Cerebellar nuclear complex (tissue), 1 donor: ENCODE results near the gene VPS54.
A peak's percentile ranks its signal among the peaks of the same experiment; 100 is the strongest.

Experiments used
- DNase-seq, 2 experiments: peaks; one replicate each; lab custom pipeline; 2025; lab: John Stamatoyannopoulos, UW

VPS54 gene, protein sequence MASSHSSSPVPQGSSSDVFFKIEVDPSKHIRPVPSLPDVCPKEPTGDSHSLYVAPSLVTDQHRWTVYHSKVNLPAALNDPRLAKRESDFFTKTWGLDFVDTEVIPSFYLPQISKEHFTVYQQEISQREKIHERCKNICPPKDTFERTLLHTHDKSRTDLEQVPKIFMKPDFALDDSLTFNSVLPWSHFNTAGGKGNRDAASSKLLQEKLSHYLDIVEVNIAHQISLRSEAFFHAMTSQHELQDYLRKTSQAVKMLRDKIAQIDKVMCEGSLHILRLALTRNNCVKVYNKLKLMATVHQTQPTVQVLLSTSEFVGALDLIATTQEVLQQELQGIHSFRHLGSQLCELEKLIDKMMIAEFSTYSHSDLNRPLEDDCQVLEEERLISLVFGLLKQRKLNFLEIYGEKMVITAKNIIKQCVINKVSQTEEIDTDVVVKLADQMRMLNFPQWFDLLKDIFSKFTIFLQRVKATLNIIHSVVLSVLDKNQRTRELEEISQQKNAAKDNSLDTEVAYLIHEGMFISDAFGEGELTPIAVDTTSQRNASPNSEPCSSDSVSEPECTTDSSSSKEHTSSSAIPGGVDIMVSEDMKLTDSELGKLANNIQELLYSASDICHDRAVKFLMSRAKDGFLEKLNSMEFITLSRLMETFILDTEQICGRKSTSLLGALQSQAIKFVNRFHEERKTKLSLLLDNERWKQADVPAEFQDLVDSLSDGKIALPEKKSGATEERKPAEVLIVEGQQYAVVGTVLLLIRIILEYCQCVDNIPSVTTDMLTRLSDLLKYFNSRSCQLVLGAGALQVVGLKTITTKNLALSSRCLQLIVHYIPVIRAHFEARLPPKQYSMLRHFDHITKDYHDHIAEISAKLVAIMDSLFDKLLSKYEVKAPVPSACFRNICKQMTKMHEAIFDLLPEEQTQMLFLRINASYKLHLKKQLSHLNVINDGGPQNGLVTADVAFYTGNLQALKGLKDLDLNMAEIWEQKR

DNA sequence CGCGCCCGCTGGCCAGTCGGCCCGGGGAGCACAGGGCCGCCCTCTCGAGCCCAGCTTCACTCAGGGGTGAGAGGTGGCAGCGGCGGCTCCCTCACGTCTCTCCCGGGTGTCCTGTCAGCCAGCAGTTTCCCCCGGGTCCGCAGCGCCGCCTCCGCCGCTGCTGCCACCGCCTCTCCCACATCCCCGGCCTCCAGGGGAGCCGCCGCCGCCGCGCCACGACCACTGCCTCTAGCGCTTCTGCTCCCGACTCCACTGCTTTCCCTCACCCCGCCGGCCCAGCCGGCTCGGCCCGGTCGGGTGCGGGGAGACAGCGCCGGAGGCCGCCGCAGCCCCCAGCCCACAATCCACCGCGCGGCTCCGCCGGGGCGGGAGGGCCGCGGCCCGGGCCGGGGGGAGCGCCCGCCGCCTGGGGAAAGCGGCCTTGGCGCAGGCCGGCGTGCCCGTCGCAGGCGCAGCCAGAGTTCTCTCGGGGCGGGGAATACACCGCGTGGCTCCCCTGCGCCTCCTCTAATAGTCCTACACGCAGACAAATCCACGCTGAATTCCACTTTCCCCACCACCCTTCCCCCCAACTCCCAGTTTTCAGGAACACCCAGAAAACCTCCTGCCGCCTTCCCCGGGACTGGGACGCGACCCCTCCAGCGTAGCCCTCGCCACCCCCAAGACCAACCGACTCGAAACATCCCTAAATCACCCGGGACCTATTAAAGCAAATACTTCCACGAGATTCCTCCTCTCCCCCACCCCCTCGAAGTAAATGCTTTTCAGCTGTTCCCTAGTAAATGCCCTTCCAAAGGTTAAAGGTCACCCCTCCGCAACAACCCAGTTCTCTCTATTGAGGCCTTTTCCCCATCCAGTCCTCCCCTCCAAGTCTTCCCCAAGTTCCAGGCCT is at the start of gene VPS54:
Gene VPS54 (minus strand): TSS at position 346 of the 892 bp plus-strand sequence. CDS start 35,429 bp downstream, outside the sequence.
- no peak for DNase-seq

DNA sequence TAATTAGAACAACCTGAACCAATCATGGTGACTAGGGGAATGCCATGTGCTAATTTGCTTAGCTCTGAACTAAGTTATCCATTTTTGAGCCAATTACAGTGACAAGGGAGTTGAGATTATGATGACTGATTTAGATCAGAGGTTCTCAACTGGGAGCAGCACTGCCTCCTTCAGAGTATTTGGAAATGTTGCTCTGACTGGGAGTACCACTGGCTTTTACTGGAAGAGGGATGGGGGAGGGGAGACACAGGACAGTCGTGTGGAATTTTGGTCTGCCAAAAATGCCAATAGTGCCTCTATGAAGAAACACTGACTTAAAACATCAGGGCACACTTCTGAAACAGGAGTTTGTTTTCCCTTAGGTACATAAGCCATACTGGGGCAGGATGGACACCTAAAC is 48.1 kb upstream of the VPS54 start:
- DNase-seq: no peak

DNA sequence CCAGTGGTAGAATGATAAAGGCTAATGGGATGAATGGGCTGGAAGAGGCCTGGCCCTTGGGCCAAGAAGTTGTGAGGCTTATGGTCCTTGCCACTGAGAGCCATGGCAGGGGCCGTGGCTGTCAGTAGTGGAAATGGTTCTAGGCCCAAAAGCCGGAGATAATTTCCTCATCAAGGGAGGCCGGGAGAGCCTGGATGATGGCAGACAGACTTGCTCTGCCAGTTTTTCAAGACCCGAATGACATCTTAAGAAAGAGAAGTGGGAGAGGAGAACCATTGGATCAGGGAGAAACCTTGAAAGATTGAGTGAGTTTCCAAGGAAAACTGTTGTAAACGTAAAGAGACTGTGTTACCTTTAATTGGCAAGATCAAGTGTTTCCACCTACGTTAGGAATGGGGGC is 46.3 kb upstream of the VPS54 start:
- DNase-seq: no peak

DNA sequence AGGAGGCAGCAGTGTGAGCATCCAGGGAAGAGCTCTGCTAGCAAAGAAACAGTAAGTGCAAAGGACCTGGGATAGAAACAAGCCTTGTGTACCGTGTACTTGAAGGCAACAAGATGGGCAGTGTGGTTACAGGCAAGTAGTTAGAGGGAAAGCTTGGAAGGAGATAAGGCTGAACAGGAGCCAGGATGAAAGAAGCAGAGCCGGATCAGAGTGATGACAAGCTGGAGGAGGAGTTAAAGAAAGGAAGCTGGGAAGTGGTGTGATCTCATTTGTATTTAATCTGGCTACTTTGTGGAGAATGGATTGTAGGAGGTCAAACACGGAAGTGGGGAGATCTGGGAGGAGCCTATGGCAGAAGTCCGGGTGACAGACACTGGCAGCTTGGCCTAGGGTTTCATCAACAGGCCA is 44.7 kb upstream of the VPS54 start:
- no peak for DNase-seq

DNA sequence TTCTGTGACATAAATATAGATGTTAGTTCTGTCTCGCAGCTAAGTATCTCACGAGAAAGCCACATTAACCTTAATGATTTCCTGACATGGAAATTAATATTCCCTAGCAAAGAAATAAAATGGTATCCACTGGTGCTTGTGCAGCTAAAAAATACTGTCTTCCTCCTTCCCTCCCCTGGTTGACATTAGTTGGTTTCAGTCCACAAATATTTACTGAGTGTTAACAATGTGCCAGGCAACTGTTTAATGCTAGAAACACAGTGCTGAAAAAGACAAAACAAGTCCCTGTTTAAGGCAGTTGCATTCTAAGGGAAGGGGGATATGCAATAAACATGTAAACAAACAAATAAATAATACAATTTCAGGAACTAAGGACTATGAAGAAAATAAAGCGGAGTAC is 44.2 kb upstream of the VPS54 start:
- no peak for DNase-seq

DNA sequence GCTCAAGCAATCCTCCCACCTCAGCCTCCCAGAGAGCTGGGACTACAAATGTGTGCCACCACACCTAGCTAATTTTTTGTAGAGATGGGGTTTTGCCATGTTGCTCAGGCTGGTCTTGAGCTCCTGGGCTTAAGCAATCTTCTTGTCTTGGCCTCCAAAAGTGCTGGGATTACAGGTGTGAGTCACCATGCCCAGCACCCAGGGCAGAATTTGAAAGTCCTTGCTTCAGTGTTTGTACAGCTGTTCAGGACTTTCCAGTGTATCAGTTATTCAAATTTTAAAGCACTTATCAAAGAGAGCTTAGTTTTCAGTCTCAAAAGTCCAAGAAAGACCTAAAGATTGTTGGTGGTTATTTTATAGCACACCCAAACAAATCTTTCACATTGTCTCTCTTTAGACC is 43.6 kb upstream of the VPS54 start:
- no peak for DNase-seq

DNA sequence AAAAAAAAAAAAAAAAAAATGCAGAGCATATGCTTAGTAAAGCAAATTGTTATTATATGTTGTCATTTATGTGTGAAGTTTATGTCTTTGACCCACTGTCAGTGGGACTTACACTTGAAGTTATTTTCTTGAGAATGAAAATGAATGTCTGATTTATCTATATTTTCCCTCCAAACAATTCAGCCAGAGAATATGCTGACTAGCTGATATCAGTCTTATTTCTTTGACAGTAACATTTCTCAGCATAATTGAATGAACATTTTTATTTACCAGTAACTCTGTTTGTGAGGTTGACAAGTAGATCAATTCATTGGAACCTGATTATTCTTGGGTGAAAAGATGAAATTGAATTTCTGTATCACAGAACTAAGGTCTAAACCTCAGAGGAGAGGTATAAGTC is 40.0 kb upstream of the VPS54 start:
- DNase-seq: no peak

DNA sequence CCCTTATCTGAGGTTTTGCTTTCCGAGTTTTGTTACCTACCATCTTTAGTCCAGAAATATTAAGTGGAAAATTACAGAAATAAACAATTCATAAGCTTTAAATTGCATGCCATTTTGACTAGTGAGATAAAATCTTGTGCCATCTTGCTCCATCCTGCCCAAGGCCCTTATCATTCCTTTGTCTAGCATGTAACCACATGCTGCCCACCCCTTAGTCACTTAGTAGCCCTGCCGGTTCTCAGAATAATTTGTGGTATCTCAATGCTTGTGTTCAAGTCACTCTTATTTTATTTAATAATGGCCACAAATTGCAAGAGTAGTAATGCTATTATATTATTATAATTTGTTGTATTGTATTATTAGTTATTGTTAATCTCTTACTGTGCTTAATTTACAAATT is 36.8 kb upstream of the VPS54 start:
- DNase-seq: no peak

DNA sequence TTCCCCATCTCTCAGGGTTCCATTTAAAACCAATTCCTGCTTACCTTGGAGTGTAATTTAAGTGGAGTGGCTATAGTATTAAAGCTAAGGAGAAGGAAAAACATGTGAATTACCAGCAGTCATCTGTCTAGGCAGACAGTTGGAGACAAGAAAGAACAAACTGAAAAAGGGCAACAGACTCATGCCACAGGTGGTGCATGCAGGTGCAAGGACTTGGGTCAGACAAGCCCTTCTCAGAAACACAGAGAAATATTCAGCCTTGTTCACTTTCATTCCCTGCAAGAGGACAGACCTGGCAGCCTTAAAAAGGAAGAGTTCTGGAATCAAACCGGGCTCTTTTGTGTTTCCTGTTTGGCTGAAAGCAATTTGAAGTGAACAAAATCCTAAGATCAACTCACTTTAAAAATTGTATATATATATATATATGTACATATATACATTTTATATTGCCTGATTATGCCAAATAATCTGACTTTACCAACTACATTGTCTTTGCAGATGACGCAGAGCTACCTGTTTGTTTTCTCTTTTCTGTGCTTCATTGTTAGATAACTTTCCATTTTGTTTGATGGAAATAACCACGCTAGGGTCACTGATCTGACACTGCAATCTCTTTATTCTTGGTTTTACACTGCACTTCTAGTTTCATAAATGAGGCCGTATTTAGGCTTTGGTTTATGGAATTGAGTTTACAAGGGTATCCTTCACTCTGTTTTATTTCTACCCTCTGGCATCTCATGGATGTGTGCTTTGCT is 35.1 kb upstream of the VPS54 start:
- DNase-seq: no peak

DNA sequence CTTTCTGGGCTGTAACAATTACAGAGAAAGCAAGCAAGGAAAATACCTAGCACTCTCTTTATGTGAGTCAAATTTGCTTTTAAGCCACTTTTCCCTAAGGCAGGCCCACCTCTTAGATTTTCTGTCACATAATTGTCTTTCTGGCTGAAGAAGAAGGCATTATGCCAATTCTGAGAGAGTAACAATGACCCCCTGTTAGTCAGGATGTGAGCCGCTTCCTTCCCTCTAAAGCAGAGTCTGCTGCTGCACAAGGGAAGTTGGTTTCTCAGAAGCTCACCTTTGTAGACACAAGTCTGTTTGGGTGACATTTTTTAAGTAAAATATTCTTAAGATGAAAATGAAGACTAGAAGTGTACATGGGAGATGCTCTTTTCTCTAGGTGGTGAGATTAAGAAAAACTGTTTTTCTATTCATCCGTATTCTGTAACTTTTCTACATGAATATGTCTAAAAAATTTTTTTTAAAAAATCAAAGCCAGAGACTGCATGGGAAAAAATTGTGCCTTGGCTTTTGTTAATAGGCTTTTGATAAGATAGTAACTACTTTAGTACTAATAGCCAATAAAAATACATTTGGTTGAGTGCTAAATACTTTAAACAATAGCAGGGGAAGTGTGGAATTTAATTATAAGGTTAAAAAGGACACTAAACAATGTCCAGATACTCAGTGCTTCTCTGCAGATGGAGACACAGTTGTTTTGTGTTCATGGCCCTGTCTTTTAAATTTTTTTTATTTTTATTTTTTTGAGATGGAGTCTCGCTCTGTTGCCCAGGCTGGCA is 33.4 kb upstream of the VPS54 start:
- no peak for DNase-seq

DNA sequence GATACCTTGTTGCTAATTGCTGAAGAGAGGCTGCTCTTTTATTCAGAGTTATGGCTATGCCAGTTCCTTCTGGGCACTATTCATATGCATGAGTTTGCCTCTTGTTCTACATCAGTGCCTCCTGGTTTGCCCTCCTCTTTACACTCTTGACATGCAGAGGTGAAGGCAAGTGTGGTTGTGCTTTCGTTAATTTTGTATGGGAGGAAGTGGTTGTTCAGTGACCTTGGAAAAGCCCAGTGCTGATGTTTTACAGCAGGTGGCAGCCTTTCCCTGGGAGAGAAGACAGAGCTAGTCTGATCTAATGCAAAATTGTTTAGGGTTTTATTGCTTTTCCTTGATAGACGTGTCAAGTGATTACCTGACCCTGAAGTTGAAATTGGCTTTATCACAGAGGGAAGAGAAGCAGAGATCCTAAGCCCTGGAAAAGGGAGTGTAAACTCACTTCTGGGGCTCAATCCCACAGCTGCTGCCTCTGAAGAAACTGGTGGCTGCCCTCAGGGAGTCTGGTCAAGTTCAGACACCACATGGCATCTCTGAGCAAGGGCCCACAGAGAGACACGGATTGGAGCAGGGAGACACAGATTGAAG is 30.5 kb upstream of the VPS54 start:
- DNase-seq: peak; percentile 18 to 50

DNA sequence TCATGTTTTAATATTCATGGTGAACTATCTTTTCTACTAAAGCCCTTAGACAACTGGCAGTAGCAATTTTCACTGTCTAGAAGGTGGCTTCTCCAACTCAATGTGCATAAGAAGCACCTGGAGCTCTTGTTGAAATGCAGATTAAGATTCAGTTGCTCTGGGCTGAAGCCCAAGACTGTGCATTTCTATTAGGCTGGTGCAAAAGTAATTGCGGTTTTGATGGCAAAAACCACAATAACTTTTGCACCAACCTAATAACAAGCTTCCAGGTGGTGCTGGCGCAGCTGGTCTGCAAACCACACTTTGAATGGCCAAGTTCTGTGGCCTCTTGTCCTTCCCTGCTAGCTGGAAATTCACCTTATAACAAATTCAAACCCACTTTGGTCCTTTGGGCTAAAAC is 26.7 kb upstream of the VPS54 start:
- no peak for DNase-seq

DNA sequence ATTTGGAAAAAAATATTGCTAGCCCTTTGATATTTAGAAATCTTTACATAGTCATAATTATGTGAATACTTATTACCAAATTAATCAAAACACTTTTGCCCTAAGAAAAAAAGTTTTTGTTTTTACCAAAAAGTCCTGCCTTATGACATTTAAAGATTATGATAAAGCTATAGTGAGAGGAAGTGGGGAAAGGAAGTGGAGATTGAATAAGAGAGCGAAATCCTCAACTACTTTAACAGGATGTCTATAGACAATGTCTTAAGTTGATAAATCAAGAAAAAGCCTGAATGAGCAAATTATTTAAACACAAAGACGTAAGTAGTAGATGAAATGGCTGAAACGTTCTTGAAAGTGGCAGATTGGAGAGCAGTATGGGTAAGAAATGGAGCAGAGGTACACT is 20.9 kb upstream of the VPS54 start:
- DNase-seq: no peak

DNA sequence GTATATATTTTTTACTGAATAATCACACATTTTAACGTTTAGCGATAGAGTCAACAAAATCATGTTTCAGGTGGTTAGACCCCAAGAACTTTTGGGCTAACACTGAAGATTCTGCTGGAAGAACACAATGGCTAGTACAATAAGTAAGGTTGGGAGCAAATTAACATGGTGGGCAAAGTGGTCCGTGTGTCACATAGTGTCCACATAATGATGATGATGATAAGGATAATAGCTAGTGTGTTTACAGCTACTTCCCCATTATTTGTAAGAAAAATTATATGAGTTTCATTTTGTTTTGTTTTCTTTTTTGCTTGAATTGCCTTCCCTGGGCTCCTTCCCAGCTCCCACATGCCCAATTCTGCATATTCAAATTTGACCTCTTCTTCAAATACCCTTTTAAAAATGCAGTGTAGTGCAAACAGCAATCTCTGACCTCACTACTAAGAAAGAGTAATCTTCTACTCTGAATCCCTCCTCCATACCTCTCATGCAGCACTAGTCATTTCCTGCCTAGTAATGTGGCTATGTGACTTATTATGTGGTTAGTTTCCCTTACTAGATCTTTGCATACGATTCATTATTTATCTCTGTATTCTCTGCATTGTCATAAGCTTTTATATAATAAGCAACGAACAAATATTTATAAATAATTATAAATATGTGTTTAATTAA is 16.9 kb upstream of the VPS54 start:
- no peak for DNase-seq

DNA sequence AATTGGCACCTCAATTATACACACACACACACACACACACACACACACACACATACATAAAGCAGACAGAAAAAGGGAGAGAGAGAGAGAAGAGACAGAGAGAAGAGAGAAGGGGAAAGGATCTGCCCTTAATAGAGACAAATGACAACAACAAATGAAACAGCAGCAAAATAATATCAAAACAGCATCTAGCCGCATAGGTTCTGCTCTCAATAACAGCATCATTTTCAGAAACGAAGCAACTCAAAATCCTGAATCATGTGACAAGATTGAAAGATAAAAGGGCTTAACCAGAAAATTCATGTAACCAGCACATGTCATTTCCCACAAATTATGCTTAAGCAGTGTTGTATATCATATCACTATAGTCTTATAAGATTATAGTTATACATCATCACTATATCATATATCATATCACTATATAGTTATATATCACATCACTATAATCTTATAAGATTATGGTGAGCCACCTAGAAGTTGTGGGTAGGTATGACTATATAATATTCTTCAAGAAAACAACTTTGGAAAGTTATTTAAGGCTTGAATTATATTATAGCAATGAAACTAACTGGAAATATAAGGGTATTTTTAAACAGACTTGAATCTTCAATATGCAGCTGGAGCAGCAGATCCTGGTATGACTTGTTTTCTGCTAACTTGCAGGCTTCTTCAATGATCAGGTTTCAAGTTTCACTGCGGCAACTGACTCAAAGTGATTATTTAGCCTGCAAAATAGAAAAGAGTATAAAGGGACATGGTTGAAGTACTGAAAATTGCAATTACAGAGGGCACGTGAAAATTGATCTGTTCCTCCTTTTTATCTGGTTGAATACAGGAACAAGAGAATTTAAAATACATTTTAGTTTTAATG is 16.1 kb upstream of the VPS54 start:
- DNase-seq: no peak

DNA sequence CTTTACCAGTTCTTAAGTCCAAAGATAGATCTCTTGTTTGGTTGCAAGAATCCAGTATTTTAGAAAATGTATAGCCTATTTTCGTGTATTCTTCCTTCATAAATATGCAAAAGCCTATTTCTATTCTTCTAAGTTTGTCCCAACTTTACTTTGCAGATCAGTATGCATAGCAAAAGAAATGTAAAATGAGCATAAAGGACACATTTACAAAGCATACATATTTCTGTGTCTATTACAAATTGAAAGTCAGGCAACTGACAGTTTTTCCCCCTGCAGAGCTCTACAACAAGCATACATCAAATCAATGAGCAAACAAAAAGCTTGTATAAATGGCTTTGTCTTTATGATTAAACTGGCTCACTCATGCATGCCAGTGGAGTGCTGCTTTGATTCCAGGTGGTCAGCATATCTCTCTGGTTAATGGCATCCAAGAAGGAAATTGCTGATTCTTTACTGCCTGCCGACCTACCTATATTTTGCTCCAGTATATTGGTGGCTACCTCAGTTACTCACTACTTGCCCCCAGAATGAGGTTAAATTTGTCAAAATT is 10.0 kb upstream of the VPS54 start:
- no peak for DNase-seq

DNA sequence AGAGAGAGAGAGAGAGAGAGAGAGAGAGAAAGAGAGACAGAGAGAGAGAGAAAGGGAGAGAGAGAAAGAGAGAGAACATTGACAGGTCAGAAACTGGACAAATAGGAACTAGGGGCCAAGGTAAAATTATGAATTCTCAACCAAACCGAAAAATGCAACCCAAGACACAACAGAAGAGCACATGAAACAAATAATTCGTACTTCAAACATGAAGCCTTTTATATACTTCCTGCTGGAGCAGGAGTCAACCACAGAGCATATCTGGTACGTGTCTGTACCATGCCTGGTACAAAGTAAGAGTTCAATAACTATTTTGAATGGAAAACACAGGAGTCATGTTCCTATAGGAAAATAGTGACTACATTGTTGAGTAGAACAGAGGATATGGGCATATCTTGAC is 6.5 kb upstream of the VPS54 start:
- no peak for DNase-seq
